DOHH2 (cell line): Measurements from ENCODE around the gene NAP1L1.

Source experiments
- H3F3A ChIP-seq: fragments of 200-600 bp; sonication (generic), shearing (Covaris generic); 2 replicates; pipeline ENCODE4 v1.6.0; 2016; ENCODE audit warnings: antibody characterized with exemption, mild to moderate bottlenecking; ENCODE audit not compliant: control insufficient read depth, insufficient read depth
- H3K27ac ChIP-seq: fragments of 200-600 bp; sonication (generic); 2 replicates; pipeline ENCODE4 v1.5.1; 2014; ENCODE audit warnings: low read depth, mild to moderate bottlenecking, low read length, moderate library complexity
- H3K27me3 ChIP-seq: fragments of 200-600 bp; sonication (generic); 2 replicates; pipeline ENCODE4 v1.6.1; 2014; ENCODE audit warnings: mild to moderate bottlenecking, low read length, mixed read lengths; ENCODE audit not compliant: control insufficient read depth
- H3K36me3 ChIP-seq: fragments of 200-600 bp; sonication (generic); 2 replicates; pipeline ENCODE4 v1.6.1; 2014; ENCODE audit warnings: mild to moderate bottlenecking, low read length, moderate library complexity, mixed read lengths; ENCODE audit not compliant: control insufficient read depth
- H3K4me1 ChIP-seq: fragments of 200-600 bp; sonication (generic); 2 replicates; pipeline ENCODE4 v1.6.1; 2014; ENCODE audit warnings: mild to moderate bottlenecking, low read length, mixed read lengths; ENCODE audit not compliant: control insufficient read depth
- H3K4me2 ChIP-seq: fragments of 200-600 bp; sonication (generic); 2 replicates; pipeline ENCODE4 v1.6.0; 2014; ENCODE audit warnings: mild to moderate bottlenecking, low read length, moderate library complexity
- H3K4me3 ChIP-seq: fragments of 200-600 bp; sonication (generic); 2 replicates; pipeline ENCODE4 v1.5.1; 2014; ENCODE audit warnings: mild to moderate bottlenecking, low read length, mixed read lengths
- H3K79me2 ChIP-seq: fragments of 200-600 bp; sonication (generic); 2 replicates; pipeline ENCODE4 v1.6.1; 2014; ENCODE audit warnings: mild to moderate bottlenecking, low read length, mixed read lengths; ENCODE audit not compliant: control insufficient read depth
- H3K9me2 ChIP-seq: fragments of 200-600 bp; sonication (generic); replicated peaks from 2 replicates; pipeline ENCODE4 v1.6.1; 2014; ENCODE audit warnings: mild to moderate bottlenecking, low read length, mixed read lengths; ENCODE audit not compliant: control insufficient read depth
- H3K9me3 ChIP-seq: fragments of 200-600 bp; sonication (generic); 2 replicates; pipeline ENCODE4 v1.6.1; 2014; ENCODE audit warnings: antibody characterized with exemption, low read length, mixed read lengths; ENCODE audit not compliant: control insufficient read depth, insufficient read depth
- H4K20me1 ChIP-seq: fragments of 200-600 bp; sonication (generic); 2 replicates; pipeline ENCODE4 v1.6.0; 2014; ENCODE audit warnings: low read depth, mild to moderate bottlenecking, antibody characterized with exemption, low read length, moderate library complexity; ENCODE audit not compliant: control insufficient read depth, insufficient read depth
- CTCF ChIP-seq: fragments of 200-600 bp; sonication (generic); IDR thresholded peaks from one replicate; pipeline ENCODE4 v1.5.1; 2014; ENCODE audit warnings: antibody characterized with exemption, mild to moderate bottlenecking, low read depth, low read length; ENCODE audit not compliant: poor library complexity, severe bottlenecking
- EZH2phosphoT487 ChIP-seq: fragments of 200-600 bp; sonication (generic); IDR thresholded peaks from 2 replicates; pipeline ENCODE4 v1.6.1; 2017; ENCODE audit warnings: borderline replicate concordance, mild to moderate bottlenecking, antibody characterized with exemption, low read length, moderate library complexity, mixed read lengths

The NAP1L1 gene

GRCh38 chr12:76026643-76027063 lies 57.8 kb downstream of the NAP1L1 start:
- no peaks in the 10 kb centered on the region for H4K20me1 ChIP-seq
- H3K4me1 ChIP-seq = peaks cover 9% of the 10 kb centered on the region
- H3F3A ChIP-seq = no peaks in the 10 kb centered on the region; the same call in 1 of the 2 replicates
- peaks cover 38% of the 10 kb centered on the region for H3K27me3 ChIP-seq
- no peaks in the 10 kb centered on the region for H3K36me3 ChIP-seq
- no peaks in the 10 kb centered on the region for H3K79me2 ChIP-seq
- H3K4me3 ChIP-seq = no peak overlapping the region
- H3K4me2 ChIP-seq = no peak overlapping the region
- TF ChIP-seq CTCF = no peak
- TF ChIP-seq EZH2phosphoT487 = no peak
- no peaks in the 10 kb centered on the region for H3K9me3 ChIP-seq
- no peak overlapping the region for H3K27ac ChIP-seq
- no peaks in the 10 kb centered on the region for H3K9me2 ChIP-seq

- Histone ChIP-seq H3K9me2 (no peaks in the 10 kb centered on the region), H3F3A (no peaks in the 10 kb centered on the region; the same call in 1 of the 2 replicates), H3K4me2 (no peak overlapping the region), H3K27ac (no peak overlapping the region), H3K79me2 (no peaks in the 10 kb centered on the region), H3K9me3 (no peaks in the 10 kb centered on the region), H3K27me3 (peaks cover 32% of the 10 kb centered on the region), H3K36me3 (no peaks in the 10 kb centered on the region), H3K4me3 (no peak overlapping the region), H3K4me1 (peaks cover 7% of the 10 kb centered on the region), H4K20me1 (no peaks in the 10 kb centered on the region)
- TF ChIP-seq CTCF = no peak
- no peak for TF ChIP-seq EZH2phosphoT487
Measured at GRCh38 chr12:76025601-76026575, 58.6 kb downstream of the NAP1L1 start.

DNA sequence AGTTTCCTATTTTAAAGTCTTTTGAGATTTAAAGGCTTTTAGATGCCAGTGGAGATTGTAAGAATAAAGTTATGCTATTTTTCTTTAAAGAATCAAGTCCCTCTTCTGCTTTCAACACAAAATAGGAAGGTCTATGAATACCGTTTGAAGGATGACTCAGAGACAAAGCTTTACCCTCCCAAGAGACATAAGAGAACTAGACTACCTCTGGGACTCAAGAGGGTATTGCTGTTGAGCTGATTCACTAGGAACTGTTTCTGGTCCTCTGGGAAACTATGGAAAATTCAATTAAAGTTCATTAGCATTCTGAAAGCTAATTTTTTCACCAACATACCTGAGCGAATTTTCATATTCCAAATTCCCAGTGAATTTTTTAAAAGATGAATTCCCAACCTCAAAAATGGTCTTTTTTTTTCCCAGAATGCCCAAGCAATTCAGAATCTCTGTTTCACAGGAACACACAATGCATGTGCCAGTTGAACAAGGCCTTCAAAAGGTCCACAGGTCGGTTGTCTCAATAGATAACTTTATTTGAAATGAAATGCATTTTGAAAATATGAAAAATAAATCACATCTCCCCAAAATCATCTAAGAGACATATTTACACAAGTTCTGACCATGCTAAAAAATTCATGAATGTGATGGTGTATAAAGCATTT lies 59.4 kb downstream of the NAP1L1 start:
- Histone ChIP-seq H3F3A (no peaks in the 10 kb centered on the region; the same call in 1 of the 2 replicates), H3K79me2 (no peaks in the 10 kb centered on the region), H3K27ac (no peak overlapping the region), H3K27me3 (peaks cover 24% of the 10 kb centered on the region), H4K20me1 (no peaks in the 10 kb centered on the region), H3K9me3 (no peaks in the 10 kb centered on the region), H3K36me3 (no peaks in the 10 kb centered on the region), H3K4me3 (no peak overlapping the region), H3K4me2 (no peak overlapping the region), H3K4me1 (no peaks in the 10 kb centered on the region), H3K9me2 (no peaks in the 10 kb centered on the region)
- TF ChIP-seq CTCF = no peak
- no peak for TF ChIP-seq EZH2phosphoT487
